ENCODE data around the gene KLHL33.
"Not testable (repeated sequence)": the region's sequence is repeated elsewhere in the genome, so short reads cannot be mapped to it uniquely, and the experiment has no call there.

KLHL33 gene

GRCh38 chr14:20454516-20455354 is 18.8 kb upstream of the KLHL33 start, which contains the start of the genes APEX1 and OSGEP:
APEX1 (plus strand) TSS chr14:20455226; CDS start chr14:20455646, 420 bp downstream.
OSGEP (minus strand) TSS chr14:20454812; CDS start chr14:20454683, 129 bp downstream.
- DNase-seq (ENCODE audit: low spot score) = peak; percentile 89
- FAIRE-seq = peak; percentile 69

DNA sequence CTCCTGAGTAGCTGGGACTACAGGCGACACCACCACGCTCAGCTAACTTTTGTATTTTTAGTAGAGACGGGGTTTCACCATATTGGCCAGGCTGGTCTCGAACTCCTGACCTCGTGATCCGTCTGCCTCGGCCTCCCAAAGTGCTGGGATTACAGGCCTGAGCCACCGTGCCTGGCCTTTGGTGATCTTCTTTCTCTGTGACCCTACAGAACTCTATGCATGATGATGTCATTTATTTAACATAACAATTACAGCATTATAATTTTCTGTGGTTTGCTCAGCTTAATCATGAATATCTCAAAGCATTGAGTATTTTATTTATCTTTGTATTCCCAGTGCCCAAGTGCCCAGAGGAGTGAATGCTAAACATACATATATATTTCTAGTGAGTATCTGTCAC is 16.9 kb upstream of the KLHL33 start:
- FAIRE-seq; DNase-seq (ENCODE audit: low spot score): not testable (repeated sequence)

- DNase-seq (ENCODE audit: low spot score) = no peak
- no peak for FAIRE-seq
Measured at GRCh38 chr14:20446889-20447288, 10.9 kb upstream of the KLHL33 start.

GRCh38 chr14:20443650-20444049 is 7.7 kb upstream of the KLHL33 start:
- not testable (repeated sequence) for FAIRE-seq; DNase-seq (ENCODE audit: low spot score)

- no peak for DNase-seq (ENCODE audit: low spot score)
- FAIRE-seq = no peak
Measured at GRCh38 chr14:20441461-20441860, 5.5 kb upstream of the KLHL33 start.

- no peak for DNase-seq (ENCODE audit: low spot score)
- FAIRE-seq = no peak
Measured at GRCh38 chr14:20440882-20441281, 4.9 kb upstream of the KLHL33 start.

GRCh38 chr14:20440465-20440864 is 4.5 kb upstream of the KLHL33 start:
- FAIRE-seq = no peak
- no peak for DNase-seq (ENCODE audit: low spot score)

- DNase-seq (ENCODE audit: low spot score) = no peak
- FAIRE-seq = no peak
Measured at GRCh38 chr14:20438664-20439063, 2.7 kb upstream of the KLHL33 start.

- DNase-seq (ENCODE audit: low spot score) (no peak), FAIRE-seq (no peak)
Measured at GRCh38 chr14:20436363-20436755, 393 bp upstream of the KLHL33 start.

DNA sequence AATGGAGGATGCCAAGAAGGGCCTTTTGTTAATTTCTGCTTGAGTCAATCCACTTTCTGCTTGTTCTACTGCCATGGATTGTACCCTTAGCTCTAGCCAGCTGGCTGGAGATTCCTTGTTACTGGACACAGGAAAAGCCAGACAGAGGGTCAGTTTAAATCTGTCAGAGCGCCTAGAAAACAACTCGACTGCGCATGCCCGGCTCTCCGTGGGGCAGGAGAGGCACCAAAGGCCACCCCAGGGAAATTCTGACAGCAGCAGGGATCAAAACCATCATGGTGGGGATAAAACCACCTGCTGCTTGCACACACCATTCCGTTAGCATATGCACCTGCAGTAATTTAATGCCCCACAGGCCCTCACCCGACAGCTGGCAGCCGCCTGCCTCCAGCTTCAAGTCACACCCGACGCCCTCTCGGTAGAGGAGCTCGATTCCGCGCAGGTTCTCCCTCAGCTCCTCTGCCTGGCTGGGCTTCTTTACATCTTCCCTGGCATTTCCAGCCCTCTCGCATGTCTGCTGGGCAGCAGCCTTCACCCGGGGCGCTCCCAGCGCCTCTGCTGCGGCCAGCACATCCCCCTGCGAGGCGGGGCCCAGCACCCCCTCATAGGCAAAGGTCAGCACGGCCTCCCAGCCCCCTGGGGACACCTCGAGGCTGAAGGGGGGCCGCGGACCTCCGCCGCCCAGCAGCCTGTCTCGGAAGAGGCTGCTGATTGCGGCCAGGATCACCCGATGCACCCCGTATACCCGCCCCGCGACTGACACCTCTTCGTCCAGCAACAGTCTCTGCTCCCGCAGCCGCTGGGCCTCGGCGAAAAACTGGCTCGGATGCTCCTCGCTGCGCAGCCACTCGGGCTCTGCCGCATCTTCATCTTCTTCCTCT is 1.0 kb downstream of the KLHL33 start:
- no peak for DNase-seq (ENCODE audit: low spot score)

DNA sequence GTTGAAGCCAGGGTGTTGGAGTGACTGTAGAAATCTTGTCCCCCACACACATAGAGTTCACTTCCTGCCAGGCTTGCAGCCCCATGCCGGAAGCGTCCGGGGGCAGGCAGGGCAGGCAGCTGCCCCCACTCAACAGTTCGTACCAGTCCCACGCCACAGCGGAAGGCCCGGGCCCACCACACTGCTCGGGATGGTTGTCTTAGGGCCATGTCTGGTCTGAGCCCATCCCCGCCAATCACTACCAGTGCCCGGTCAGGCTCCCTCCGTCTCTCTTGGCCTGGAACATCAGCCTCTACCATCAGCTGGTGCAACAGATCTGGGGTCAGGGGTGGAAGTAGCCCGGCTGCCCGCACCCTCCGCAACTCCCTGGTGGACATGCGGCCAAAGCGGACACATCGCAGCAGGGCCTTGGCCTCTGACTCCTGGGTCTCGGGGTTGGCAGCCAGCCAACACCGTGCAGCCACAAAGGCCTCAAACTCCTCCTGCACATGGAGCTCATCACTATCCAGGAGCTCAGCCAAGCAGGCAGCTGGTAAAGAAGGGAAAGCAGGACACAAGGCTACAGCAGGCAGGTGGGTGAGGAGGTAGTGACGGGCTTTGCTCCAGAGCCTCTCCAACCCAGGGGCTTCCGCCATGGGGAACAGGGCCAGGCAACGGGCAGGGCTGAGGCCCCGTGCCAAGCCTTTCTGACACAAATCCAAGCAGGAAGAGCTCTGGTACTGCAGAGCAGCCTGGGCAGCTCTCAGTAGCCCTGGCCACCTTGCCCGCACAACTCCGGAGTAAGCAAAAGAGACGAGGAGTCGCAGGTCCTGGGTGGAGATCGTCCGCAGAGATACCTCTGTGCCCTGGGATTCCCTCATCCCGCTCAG is 5.9 kb downstream of the KLHL33 start:
- no peak for FAIRE-seq
- DNase-seq (ENCODE audit: low spot score) = no peak

More for the DNA sequence above, 1.0 kb downstream of the KLHL33 start:
- no peak for FAIRE-seq

DNA sequence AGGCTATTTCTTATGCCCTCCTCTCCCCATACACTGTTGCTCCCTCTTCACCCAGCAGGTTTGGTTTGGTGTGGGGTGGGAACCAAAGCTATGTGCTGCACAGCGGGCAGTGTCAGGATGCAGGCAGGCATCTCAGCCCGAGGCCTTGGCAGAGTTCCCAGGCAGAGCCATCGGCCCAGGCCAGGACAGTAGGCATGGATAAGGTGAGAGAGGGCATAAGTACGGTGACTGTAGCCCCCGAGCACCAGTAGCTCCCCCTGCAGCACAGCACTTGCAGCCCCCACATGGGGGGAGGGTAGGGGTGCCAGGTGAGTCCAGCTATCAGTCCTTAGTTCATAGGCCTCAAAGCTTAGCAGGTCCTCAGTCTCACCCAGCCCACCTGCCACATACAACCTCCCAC is 7.2 kb downstream of the KLHL33 start:
- DNase-seq (ENCODE audit: low spot score) = no peak
- FAIRE-seq = no peak

- DNase-seq (ENCODE audit: low spot score) (no peak), FAIRE-seq (no peak)
Measured at GRCh38 chr14:20428010-20428365, 8.0 kb downstream of the KLHL33 start.

DNA sequence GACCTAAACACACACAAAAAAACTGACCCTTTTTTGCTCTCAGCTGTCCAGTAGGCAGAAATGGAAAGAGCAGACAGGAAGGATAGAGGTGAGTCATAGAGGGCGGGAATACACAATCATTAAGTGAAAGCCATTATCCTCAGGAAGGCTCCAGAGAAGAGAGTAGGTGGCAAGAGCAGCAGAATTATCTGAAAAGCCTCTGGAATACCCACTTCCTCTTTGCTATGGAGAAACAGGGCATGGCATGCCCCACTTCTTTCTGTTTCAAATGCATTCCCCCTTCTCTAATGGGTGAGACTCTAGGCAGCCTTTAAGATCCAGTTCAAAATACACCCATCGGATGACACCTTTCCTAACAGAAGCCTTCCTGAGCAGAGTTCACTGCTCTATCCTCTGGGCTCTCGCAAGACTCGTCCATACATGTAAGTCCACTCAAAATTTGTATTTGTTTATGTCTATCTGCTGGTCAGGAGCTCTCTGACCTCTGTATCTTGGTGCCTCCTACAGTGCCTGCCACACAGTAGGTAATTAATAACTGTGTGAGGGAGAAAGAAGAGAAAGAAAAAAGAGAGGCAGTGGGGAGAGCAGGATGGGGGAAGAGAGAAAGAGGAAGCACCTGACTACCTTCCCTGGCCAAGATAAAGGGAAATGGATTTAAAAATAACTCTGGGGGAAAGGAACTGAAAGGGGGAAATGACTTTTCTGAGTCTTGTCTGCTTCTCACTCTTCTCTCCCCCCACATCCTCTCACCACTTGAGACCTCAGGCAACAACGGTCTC is 8.5 kb downstream of the KLHL33 start:
- FAIRE-seq (peak; percentile 58), DNase-seq (ENCODE audit: low spot score) (peak; percentile 40)

GRCh38 chr14:20424851-20425250 is 11.1 kb downstream of the KLHL33 start:
- no peak for FAIRE-seq
- no peak for DNase-seq (ENCODE audit: low spot score)

DNA sequence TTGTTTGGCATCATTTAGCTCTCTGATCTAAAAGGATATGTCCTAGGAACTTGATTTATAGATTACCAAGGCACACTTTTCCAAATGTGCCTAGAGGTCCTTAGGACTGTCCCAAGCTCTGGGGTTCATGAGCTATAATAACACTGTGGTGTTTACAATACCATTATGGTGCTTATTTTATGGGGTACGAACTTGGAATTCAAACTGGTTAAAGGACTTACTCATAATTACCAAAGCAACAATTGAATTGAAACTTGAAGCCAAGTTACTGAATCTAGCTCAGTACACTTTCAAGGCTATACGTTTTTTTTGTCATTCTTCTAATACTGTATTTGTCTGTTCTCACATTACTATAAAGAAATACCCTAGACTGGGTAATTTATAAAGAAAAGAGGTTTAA is 13.1 kb downstream of the KLHL33 start:
- DNase-seq (ENCODE audit: low spot score) = no peak
- FAIRE-seq = no peak

- no peak for FAIRE-seq
- DNase-seq (ENCODE audit: low spot score) = no peak
Measured at GRCh38 chr14:20421267-20421666, 14.7 kb downstream of the KLHL33 start.

DNA sequence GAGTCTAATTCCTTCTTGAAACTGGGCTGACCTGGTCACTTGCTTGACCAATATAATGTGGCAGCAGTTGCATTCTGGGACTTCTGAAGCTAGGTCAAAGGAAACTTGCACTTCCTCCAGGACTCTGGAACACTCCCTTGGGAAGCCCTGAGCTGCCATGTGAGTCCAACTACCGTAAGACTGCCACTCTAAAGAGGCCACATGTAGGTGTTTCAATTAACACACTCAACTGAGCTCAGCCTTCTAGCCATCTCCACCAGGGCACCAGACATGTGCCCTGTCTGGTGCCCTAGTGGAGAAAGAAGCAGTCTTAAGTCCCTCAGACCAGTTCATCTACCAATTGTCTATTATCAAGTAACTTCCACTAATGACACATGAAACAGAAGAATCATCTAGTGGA is 16.5 kb downstream of the KLHL33 start:
- FAIRE-seq (no peak), DNase-seq (ENCODE audit: low spot score) (no peak)

DNA sequence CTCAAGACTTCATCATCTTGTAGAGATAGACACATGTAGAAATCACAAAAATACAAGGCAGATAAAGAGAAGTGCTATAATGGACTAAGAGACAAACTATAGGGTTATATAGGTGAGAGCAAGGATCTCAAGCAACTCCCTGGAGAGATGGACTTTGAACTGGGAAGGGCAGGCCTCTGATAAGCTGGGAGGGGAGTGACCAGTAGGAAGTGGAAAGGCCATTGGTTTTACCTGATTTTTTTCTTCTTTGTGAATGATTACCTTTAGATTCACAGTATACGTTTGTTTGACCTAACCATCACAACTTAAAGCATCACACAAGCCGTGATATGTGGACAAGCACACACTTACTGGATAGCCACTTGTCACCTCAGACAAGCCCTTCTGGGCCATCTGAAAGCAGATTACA is 17.5 kb downstream of the KLHL33 start:
- DNase-seq (ENCODE audit: low spot score) (no peak), FAIRE-seq (no peak)

All from RCC 7860 (cell line).